ENCODE measurements around the gene SH3YL1.

SH3YL1 gene

GRCh38 chr2:263774-264492 is at the start of gene SH3YL1:
SH3YL1 (minus strand) TSS chr2:264032; CDS start chr2:263984, 48 bp downstream.
- Histone ChIP-seq H3K79me2 (ENCODE audit: low read length) (peaks cover 42% of the 10 kb centered on the region), H3K9me2 (replicated peaks; ENCODE audit: insufficient read depth, low read length) (no peaks in the 10 kb centered on the region), H3K4me3 (ENCODE audit: low read length) (peak within 1 kb of the TSS; percentile 88), H3K4me1 (ENCODE audit: low read length) (peaks cover 4% of the 10 kb centered on the region; the same call in 1 of the 2 replicates), H3F3A (ENCODE audit: insufficient read depth, low read length) (no peaks in the 10 kb centered on the region), H4K20me1 (ENCODE audit: insufficient read depth, low read length) (0 out of 2 replicates have a peak, but pooled peaks cover 11% of the 10 kb centered on the region), H3K27ac (ENCODE audit: low read length) (peak within 1 kb of the TSS; percentile 60; the same call in 1 of the 2 replicates), H3K9me3 (replicated peaks; ENCODE audit: insufficient read depth, low read length) (no peaks in the 10 kb centered on the region), H3K36me3 (replicated peaks; ENCODE audit: insufficient read depth, low read length) (no peaks in the 10 kb centered on the region), H2AFZ (ENCODE audit: low read length) (peak within 1 kb of the TSS; percentile 67), H3K9ac (ENCODE audit: low read length) (peak within 1 kb of the TSS; percentile 90), H3K4me2 (ENCODE audit: low read depth, low read length) (peak within 1 kb of the TSS; percentile 90), H3K27me3 (replicated peaks; ENCODE audit: insufficient read depth, low read length) (no peaks in the 10 kb centered on the region)
- TF ChIP-seq, protein P1, sequence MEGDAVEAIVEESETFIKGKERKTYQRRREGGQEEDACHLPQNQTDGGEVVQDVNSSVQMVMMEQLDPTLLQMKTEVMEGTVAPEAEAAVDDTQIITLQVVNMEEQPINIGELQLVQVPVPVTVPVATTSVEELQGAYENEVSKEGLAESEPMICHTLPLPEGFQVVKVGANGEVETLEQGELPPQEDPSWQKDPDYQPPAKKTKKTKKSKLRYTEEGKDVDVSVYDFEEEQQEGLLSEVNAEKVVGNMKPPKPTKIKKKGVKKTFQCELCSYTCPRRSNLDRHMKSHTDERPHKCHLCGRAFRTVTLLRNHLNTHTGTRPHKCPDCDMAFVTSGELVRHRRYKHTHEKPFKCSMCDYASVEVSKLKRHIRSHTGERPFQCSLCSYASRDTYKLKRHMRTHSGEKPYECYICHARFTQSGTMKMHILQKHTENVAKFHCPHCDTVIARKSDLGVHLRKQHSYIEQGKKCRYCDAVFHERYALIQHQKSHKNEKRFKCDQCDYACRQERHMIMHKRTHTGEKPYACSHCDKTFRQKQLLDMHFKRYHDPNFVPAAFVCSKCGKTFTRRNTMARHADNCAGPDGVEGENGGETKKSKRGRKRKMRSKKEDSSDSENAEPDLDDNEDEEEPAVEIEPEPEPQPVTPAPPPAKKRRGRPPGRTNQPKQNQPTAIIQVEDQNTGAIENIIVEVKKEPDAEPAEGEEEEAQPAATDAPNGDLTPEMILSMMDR (IDR thresholded peaks at IDR 0.05; ENCODE audit: low read length) = no peak
- TF ChIP-seq EZH2phosphoT487 (IDR thresholded peaks at IDR 0.05; ENCODE audit: low read length) = no peak
- no peak for TF ChIP-seq EZH2 (optimal IDR thresholded peaks at IDR 0.05; ENCODE audit: low read depth, low read length)
- DNase-seq = no peak

- Histone ChIP-seq H3K79me2 (ENCODE audit: low read length) (no peaks in the 10 kb centered on the region), H3K27ac (ENCODE audit: low read length) (no peak overlapping the region), H3K4me1 (ENCODE audit: low read length) (no peaks in the 10 kb centered on the region), H3K9ac (ENCODE audit: low read length) (no peak overlapping the region), H3K4me2 (ENCODE audit: low read depth, low read length) (no peak overlapping the region), H3K4me3 (ENCODE audit: low read length) (no peak overlapping the region), H3K27me3 (replicated peaks; ENCODE audit: insufficient read depth, low read length) (no peaks in the 10 kb centered on the region), H2AFZ (ENCODE audit: low read length) (no peak overlapping the region), H3K9me3 (replicated peaks; ENCODE audit: insufficient read depth, low read length) (no peaks in the 10 kb centered on the region), H4K20me1 (ENCODE audit: insufficient read depth, low read length) (no peaks in the 10 kb centered on the region), H3K36me3 (replicated peaks; ENCODE audit: insufficient read depth, low read length) (no peaks in the 10 kb centered on the region), H3F3A (ENCODE audit: insufficient read depth, low read length) (no peaks in the 10 kb centered on the region), H3K9me2 (replicated peaks; ENCODE audit: insufficient read depth, low read length) (no peaks in the 10 kb centered on the region)
- no peak for TF ChIP-seq EZH2 (optimal IDR thresholded peaks at IDR 0.05; ENCODE audit: low read depth, low read length)
- no peak for TF ChIP-seq EZH2phosphoT487 (IDR thresholded peaks at IDR 0.05; ENCODE audit: low read length)
- TF ChIP-seq, protein P1 (IDR thresholded peaks at IDR 0.05; ENCODE audit: low read length) = no peak
- no peak for DNase-seq
These were observed 47.2 kb upstream of the SH3YL1 start for GRCh38 chr2:310994-311393.

DNA sequence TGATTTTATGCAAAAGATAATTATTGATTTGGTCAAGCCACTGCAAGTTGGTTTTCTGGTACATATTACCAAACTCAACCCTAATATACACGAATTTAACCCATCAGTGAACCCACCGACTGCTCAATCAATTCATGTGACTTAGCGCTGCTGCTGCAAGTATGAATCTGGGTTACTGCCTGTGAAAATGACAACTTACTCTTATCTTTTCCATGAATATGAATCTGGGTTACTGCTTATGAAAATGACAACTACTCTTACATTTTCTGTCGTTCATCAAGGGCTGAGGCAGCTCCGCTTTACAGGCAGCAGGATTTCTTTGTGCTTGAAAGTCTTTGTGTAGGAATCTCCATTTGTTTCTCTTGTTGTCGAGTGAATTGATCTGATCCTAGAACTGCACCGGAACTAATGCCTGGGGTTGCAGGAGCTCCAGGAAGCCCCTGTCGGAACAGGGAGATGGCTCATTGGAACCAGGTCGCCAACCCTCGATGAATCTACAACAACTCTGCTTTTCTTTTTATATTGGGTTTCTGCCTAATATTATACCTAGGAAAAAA is 46.2 kb upstream of the SH3YL1 start:
- Histone ChIP-seq H3K27ac (ENCODE audit: low read length) (no peak overlapping the region), H3K4me2 (ENCODE audit: low read depth, low read length) (no peak overlapping the region), H3K9ac (ENCODE audit: low read length) (no peak overlapping the region), H2AFZ (ENCODE audit: low read length) (no peak overlapping the region), H3K79me2 (ENCODE audit: low read length) (no peaks in the 10 kb centered on the region), H3K36me3 (replicated peaks; ENCODE audit: insufficient read depth, low read length) (no peaks in the 10 kb centered on the region), H3K9me2 (replicated peaks; ENCODE audit: insufficient read depth, low read length) (no peaks in the 10 kb centered on the region), H3K4me1 (ENCODE audit: low read length) (no peaks in the 10 kb centered on the region), H3F3A (ENCODE audit: insufficient read depth, low read length) (no peaks in the 10 kb centered on the region), H3K9me3 (replicated peaks; ENCODE audit: insufficient read depth, low read length) (no peaks in the 10 kb centered on the region), H3K27me3 (replicated peaks; ENCODE audit: insufficient read depth, low read length) (no peaks in the 10 kb centered on the region), H4K20me1 (ENCODE audit: insufficient read depth, low read length) (no peaks in the 10 kb centered on the region), H3K4me3 (ENCODE audit: low read length) (no peak overlapping the region)
- no peak for DNase-seq
- TF ChIP-seq EZH2phosphoT487 (IDR thresholded peaks at IDR 0.05; ENCODE audit: low read length) = no peak
- TF ChIP-seq, protein P1 (IDR thresholded peaks at IDR 0.05; ENCODE audit: low read length) = no peak
- TF ChIP-seq EZH2 (optimal IDR thresholded peaks at IDR 0.05; ENCODE audit: low read depth, low read length) = no peak

All from MM.1S (cell line).